Central memory CD8-positive, alpha-beta T cell (primary cell): Measurements from ENCODE around the gene PUS1.
A peak's percentile ranks its signal among the peaks of the same experiment; 100 is the strongest.

ENCODE experiments used
- ATAC-seq: fragments of 150-1000 bp; cut with Tn5 transposase; replicated peaks from 2 replicates; pipeline ENCODE4 v1.10.0; 2022; ENCODE audit warnings: mild to moderate bottlenecking, moderate FRiP score, moderate number of reproducible peaks; ENCODE audit not compliant: poor library complexity, severe bottlenecking; ENCODE audit errors: extremely low read depth
- DNase-seq, 2 donors: peaks; one replicate each; pipeline ENCODE4 v3.0.0; 2021; ENCODE audit warnings: low spot score in 2 of 2
- H3K27ac Mint-ChIP-seq: one replicate; pipeline ENCODE4 v1.8.0; 2022; ENCODE audit warnings: low read depth, mild to moderate bottlenecking, moderate library complexity, mixed read lengths
- H3K27me3 Mint-ChIP-seq: one replicate; pipeline ENCODE4 v1.8.0; 2022; ENCODE audit warnings: mixed read lengths
- H3K36me3 Mint-ChIP-seq: one replicate; pipeline ENCODE4 v1.8.0; 2022; ENCODE audit warnings: mild to moderate bottlenecking, moderate library complexity, mixed read lengths; ENCODE audit not compliant: insufficient read depth
- H3K4me1 Mint-ChIP-seq: one replicate; pipeline ENCODE4 v1.8.0; 2022; ENCODE audit warnings: mixed read lengths
- H3K4me3 Mint-ChIP-seq: one replicate; pipeline ENCODE4 v1.8.0; 2022; ENCODE audit warnings: mild to moderate bottlenecking, moderate library complexity, mixed read lengths
- H3K9me3 Mint-ChIP-seq: one replicate; pipeline ENCODE4 v1.8.0; 2022; ENCODE audit warnings: mixed read lengths

The PUS1 gene

DNA sequence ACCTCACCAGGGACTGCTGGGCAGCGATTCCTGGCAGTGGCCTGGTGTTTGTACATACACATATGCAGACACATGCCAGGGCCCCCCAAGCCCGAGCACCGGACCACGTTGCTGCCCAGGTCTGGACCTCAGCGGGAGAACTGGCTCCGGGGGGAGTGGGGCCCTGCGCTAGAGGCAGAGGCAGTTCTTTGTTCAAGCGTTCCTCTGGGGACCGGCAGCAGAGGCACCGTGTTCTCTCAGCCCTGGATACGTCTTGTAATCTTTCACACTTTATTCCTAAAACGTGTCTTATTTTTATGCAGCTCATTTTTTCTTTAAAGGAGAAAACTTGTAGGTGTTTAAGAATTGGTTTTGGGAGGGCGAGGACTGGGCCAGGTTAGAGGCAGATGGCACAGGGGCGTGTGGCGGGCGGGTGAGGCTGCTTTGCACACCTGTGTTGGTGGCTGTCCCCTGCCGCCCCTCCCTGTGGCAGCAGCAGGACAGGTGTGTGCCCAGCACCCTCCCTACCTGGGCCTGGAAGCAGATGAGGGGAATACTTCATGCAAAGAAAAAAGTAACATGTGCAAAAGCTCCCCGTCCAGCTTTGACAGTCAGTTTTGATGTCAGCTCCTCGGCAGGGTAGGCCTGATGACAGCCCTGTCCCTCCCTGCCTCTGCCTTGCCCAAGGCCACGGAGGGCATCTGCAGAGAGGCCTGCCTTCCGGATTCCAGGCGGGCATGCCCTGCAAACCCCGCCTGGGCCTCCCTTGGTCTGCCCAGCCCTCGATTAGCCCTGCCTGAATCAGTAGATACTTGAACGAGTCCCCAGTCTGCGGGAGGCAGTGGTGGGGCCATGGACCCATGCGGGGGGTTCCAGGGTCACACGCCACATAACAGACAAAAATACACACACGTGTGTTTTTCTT is 7.0 kb upstream of the PUS1 start:
- ATAC-seq, result no peak
- no peaks in the 10 kb centered on the region for H3K9me3 Mint-ChIP-seq
- H3K4me1 Mint-ChIP-seq, result no peaks in the 10 kb centered on the region
- no peaks in the 10 kb centered on the region for H3K27me3 Mint-ChIP-seq
- H3K36me3 Mint-ChIP-seq, result peaks cover 9% of the 10 kb centered on the region
- H3K27ac Mint-ChIP-seq, result no peak overlapping the region
- no peak for DNase-seq
- no peak overlapping the region for H3K4me3 Mint-ChIP-seq

DNA sequence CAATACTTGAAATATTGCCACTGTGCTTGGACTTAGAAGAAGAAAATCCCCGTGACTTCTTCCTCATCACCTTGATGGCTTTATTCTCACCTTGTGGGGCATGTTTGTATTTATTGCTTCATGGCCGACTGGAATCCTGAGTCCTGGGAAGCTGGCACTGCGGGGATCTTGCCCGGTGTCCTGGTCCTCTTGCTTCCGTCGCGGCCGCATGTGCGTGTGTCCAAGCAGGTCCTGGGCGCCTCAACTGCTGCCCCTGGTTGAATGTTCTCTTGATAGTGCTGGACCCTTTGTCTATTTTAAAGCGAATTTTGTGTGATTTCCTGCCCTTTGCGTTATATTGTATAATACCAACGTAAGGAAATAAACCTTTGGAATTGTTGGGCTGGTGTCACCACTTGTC is 6.3 kb upstream of the PUS1 start:
- no peaks in the 10 kb centered on the region for H3K9me3 Mint-ChIP-seq
- H3K4me3 Mint-ChIP-seq, result no peak overlapping the region
- no peaks in the 10 kb centered on the region for H3K27me3 Mint-ChIP-seq
- peaks cover 2% of the 10 kb centered on the region for H3K4me1 Mint-ChIP-seq
- no peak overlapping the region for H3K27ac Mint-ChIP-seq
- peaks cover 8% of the 10 kb centered on the region for H3K36me3 Mint-ChIP-seq
- no peak for ATAC-seq
- no peak for DNase-seq

DNA sequence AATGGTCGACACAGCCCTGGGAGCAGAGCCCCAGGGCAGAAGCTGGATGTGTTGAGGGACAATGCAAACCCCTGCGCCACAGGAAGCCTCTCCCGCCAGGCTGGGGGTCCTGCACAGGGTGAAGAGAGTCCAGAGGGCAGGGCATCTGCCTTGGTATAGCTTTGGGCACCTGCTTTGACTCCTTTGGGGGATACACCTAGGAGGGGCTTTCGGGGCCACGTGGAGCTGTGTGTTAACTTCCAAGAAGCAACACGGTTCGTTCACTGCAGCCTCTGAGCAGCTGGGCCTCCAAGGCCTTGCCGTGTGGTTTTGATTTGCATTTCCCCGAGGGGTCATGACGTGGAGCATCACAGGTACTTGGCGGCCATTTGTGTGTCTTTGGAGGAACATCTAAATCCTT is 5.8 kb upstream of the PUS1 start:
- H3K4me1 Mint-ChIP-seq, result peaks cover 7% of the 10 kb centered on the region
- no peaks in the 10 kb centered on the region for H3K27me3 Mint-ChIP-seq
- DNase-seq (no peak), ATAC-seq (no peak)
- no peak overlapping the region for H3K27ac Mint-ChIP-seq
- no peak overlapping the region for H3K4me3 Mint-ChIP-seq
- H3K9me3 Mint-ChIP-seq, result no peaks in the 10 kb centered on the region
- peaks cover 8% of the 10 kb centered on the region for H3K36me3 Mint-ChIP-seq

DNA sequence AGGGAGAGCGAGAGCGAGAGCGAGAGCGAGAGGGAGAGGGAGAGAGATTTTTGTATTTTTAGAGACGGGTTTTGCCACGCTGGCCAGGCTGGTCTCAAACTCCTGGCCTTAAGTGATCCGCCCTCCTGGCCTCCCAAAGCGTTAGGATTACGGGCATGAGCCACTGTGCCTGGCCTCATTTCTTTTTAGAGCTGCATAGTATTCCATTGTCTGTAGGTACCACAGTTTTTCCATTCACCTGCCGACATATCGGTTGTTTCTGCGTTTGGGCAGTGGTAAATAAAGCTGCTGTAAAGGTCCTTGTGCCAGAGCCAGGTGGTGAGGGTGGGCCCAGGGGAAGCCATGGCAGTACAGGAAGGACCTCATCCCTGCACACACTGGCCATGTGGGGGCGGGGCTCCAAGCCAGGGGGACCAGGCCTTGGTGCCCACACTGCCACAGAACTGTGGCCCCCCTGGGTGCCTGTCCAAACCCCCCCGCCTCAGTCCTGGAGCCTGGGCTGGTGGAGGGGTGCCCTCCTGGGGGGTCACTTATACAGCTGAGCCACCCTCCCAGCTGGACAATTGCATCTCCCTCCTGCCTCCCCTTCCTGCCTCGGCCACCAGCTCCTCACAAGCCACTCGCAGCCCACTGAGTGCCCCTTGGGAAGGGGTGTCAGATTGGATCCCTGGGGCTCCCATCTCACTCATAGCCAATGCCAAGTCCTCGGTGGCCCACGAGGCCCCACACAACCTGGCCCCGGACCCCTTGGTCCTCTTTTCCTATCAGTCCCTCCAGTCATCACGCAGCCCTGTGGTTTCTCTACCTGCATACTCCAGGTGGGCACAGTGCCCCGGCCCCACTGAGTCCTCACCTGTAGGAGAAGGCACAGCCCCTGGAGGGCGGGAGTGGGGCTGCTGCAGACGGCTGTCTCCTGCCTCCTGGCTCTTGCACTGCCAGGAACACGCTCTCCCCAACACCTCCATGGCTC is 1.7 kb upstream of the PUS1 start:
- H3K9me3 Mint-ChIP-seq, result no peaks in the 10 kb centered on the region
- DNase-seq, result no peak
- peaks cover 18% of the 10 kb centered on the region for H3K36me3 Mint-ChIP-seq
- H3K27me3 Mint-ChIP-seq, result no peaks in the 10 kb centered on the region
- no peak overlapping the region for H3K27ac Mint-ChIP-seq
- H3K4me3 Mint-ChIP-seq, result peak overlapping the region; percentile 97
- no peak for ATAC-seq
- peaks cover 19% of the 10 kb centered on the region for H3K4me1 Mint-ChIP-seq

DNA sequence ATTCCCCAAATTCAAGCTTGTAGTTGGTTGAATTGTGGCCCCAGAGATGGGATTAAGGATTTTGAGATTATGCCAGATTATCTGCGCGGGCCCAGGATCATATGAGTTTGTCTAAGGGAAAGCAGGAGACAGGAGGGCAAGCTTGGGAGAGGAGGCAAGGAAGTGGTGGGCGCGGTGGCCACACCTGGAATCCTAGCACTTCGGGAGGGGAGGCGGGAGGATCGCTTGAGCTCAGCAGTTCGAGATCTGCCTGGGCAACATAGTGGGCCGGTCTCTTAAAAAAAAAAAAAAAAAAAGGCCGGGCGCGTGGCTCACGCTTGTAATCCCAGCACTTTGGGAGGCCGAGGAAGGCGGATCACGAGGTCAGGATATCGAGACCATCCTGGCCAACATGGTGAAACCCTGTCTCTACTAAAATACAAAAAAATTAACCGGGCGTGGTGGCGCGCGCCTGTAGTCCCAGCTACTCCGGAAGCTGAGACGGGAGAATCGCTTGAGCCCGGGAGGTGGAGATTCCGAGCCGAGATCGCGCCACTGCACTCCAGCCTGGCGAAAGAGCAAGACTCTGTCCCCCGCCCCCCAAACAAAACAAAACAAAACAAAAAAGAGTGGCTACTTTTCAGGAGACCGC is 881 bp upstream of the PUS1 start:
- DNase-seq (no peak), ATAC-seq (peak; percentile 10)
- Mint-ChIP-seq H3K27me3 (no peaks in the 10 kb centered on the region), H3K4me1 (peaks cover 19% of the 10 kb centered on the region), H3K27ac (peak overlapping the region; percentile 91), H3K36me3 (peaks cover 23% of the 10 kb centered on the region), H3K4me3 (peak overlapping the region; percentile 97), H3K9me3 (no peaks in the 10 kb centered on the region)

- DNase-seq (no peak), ATAC-seq (peak; percentile 7)
Measured at GRCh38 chr12:131929581-131930456, 743 bp downstream of the PUS1 start.

DNA sequence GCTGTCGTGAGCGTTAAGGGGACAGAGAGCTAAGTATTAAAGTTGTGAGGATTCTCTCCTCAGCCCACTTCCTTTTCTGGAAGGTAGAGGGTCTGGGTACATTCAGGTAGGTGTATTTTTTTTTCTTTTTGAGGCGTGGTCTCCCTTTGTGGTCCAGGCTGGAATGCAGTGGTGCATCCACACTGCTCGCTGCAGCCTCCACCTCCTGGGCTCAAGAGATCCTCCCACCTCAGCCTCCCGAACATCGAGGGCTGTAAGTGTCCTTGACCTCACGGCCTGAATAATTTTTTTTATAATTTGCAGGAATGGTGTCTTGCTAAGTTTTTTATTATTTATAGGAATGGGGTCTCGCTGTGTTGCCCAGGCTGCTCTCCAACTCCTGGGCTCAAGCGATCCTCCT is 1.4 kb downstream of the PUS1 start:
- peaks cover 31% of the 10 kb centered on the region for H3K36me3 Mint-ChIP-seq

More at GRCh38 chr12:131929581-131930456, 743 bp downstream of the PUS1 start:
- peak overlapping the region; percentile 91 for H3K27ac Mint-ChIP-seq
- no peaks in the 10 kb centered on the region for H3K27me3 Mint-ChIP-seq
- H3K4me3 Mint-ChIP-seq, result peak overlapping the region; percentile 97
- no peaks in the 10 kb centered on the region for H3K9me3 Mint-ChIP-seq
- peaks cover 30% of the 10 kb centered on the region for H3K36me3 Mint-ChIP-seq
- peaks cover 19% of the 10 kb centered on the region for H3K4me1 Mint-ChIP-seq

GRCh38 chr12:131933387-131933786 is 4.3 kb downstream of the PUS1 start:
- ATAC-seq (no peak), DNase-seq (no peak)
- Mint-ChIP-seq H3K27ac (no peak overlapping the region), H3K9me3 (no peaks in the 10 kb centered on the region), H3K36me3 (peaks cover 41% of the 10 kb centered on the region), H3K4me1 (peaks cover 12% of the 10 kb centered on the region), H3K27me3 (no peaks in the 10 kb centered on the region), H3K4me3 (no peak overlapping the region)

More for the DNA sequence above, 1.4 kb downstream of the PUS1 start:
- Mint-ChIP-seq H3K4me3 (peak overlapping the region; percentile 97), H3K4me1 (peaks cover 19% of the 10 kb centered on the region), H3K27ac (no peak overlapping the region), H3K9me3 (no peaks in the 10 kb centered on the region), H3K27me3 (no peaks in the 10 kb centered on the region)
- ATAC-seq (no peak), DNase-seq (no peak)

DNA sequence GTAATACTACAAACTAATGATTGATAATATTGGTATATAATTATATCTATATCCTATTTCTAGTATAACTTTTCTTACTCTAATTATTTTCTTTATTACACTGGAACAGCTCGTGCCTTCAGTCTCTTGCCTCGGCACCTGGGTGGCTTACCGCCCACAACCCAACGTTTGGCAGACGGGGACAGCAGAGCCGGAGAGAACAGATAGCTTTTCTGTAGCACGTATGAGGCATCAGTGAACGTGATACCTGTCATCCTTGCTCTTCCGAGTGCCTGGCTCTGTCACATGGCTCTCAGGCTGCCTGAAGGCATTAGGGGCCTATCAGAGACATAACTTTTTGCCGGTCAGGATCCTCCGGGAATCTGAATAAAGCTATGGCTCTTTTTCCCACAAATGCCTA is 5.5 kb downstream of the PUS1 start:
- no peak overlapping the region for H3K27ac Mint-ChIP-seq
- ATAC-seq (no peak), DNase-seq (no peak)
- H3K4me1 Mint-ChIP-seq, result peaks cover 7% of the 10 kb centered on the region
- no peaks in the 10 kb centered on the region for H3K27me3 Mint-ChIP-seq
- no peaks in the 10 kb centered on the region for H3K9me3 Mint-ChIP-seq
- no peak overlapping the region for H3K4me3 Mint-ChIP-seq
- peaks cover 36% of the 10 kb centered on the region for H3K36me3 Mint-ChIP-seq

GRCh38 chr12:131938082-131938481 is 9.0 kb downstream of the PUS1 start:
- peaks cover 27% of the 10 kb centered on the region for H3K36me3 Mint-ChIP-seq
- DNase-seq (no peak), ATAC-seq (no peak)
- no peaks in the 10 kb centered on the region for H3K4me1 Mint-ChIP-seq
- no peak overlapping the region for H3K4me3 Mint-ChIP-seq
- H3K27me3 Mint-ChIP-seq, result no peaks in the 10 kb centered on the region
- H3K27ac Mint-ChIP-seq, result no peak overlapping the region
- no peaks in the 10 kb centered on the region for H3K9me3 Mint-ChIP-seq

- no peak overlapping the region for H3K27ac Mint-ChIP-seq
- DNase-seq (no peak), ATAC-seq (no peak)
- no peaks in the 10 kb centered on the region for H3K4me1 Mint-ChIP-seq
- no peaks in the 10 kb centered on the region for H3K9me3 Mint-ChIP-seq
- peaks cover 23% of the 10 kb centered on the region for H3K36me3 Mint-ChIP-seq
- H3K27me3 Mint-ChIP-seq, result no peaks in the 10 kb centered on the region
- H3K4me3 Mint-ChIP-seq, result no peak overlapping the region
Measured at GRCh38 chr12:131939007-131939406, 9.9 kb downstream of the PUS1 start.
